HCT116 (cell line): Measurements from ENCODE around the gene KCTD17. TPM values are rescaled to one million over a fixed set of nuclear protein-coding genes. Genes with fewer than 3 reads are reported as not detected.

ENCODE experiments used
- ATAC-seq: fragments of 200-7000 bp; cut with Tn5 transposase; 2 replicates; pipeline ENCODE4 v1.9.1; 2020; ENCODE audit warnings: mild to moderate bottlenecking, moderate library complexity
- BruUV-seq: library from RNA; stranded (reverse); fragments of 400-500 nt; replicated peaks from 2 replicates; lab custom pipeline; 2021; lab: Mats Ljungman, UMichigan
- CTCF ChIA-PET: fragments of 300-600 bp; sonication (Branson Sonifier 250); formaldehyde crosslinking; loops from one replicate; lab custom pipeline; 2021; ENCODE audit warnings: antibody characterized with exemption; lab: Charles Lee
- POLR2A ChIA-PET: fragments of 300-600, 350-600 bp; sonication (Branson Sonifier 250); formaldehyde crosslinking; loops from one replicate; lab custom pipeline; 2021; ENCODE audit warnings: antibody characterized with exemption; lab: Charles Lee
- RAD21 ChIA-PET, 2 experiments: fragments of 300-600 bp; sonication (Branson Sonifier 250); formaldehyde crosslinking; loops; one replicate each; lab custom pipeline; 2023; ENCODE audit warnings: low total read pairs in 2 of 2; ENCODE audit not compliant: uncharacterized antibody in 2 of 2, unreplicated experiment in 2 of 2, low non-redundant PET in 1 of 2; lab: Charles Lee
- DNase-seq: peaks from one replicate; pipeline ENCODE4 v3.0.0-alpha.2; 2010; ENCODE audit warnings: low read depth, low spot score
- H2AFZ ChIP-seq: fragments of 200-600 bp; shearing (Covaris generic), sonication (generic); 2 replicates; pipeline ENCODE4 v1.6.1; 2017; ENCODE audit warnings: low read depth, mixed run types, mixed read lengths, antibody characterized with exemption, low read length; ENCODE audit not compliant: poor library complexity, severe bottlenecking
- H3K27ac ChIP-seq: 2 replicates; pipeline ENCODE4 v1.5.1; 2012; ENCODE audit warnings: low read depth, low read length
- H3K27me3 ChIP-seq: fragments of 200-600 bp; sonication (generic); 2 replicates; pipeline ENCODE4 v1.6.1; 2016; ENCODE audit warnings: mixed run types, low read length, mixed read lengths; ENCODE audit not compliant: insufficient read depth
- H3K36me3 ChIP-seq, 2 experiments: fragments of 200-500 bp in 1 of 2; fragments of 200-600 bp in 1 of 2; sonication (Bioruptor generic) in 1 of 2; sonication (generic) in 1 of 2; 2 replicates each; pipeline versions ENCODE4 v1.5.1 to v1.6.1; 2014 to 2016; ENCODE audit warnings: low read length in 2 of 2, inconsistent platforms in 1 of 2, mixed read lengths in 1 of 2, mixed run types in 1 of 2; ENCODE audit not compliant: insufficient read depth in 2 of 2, control insufficient read depth in 1 of 2
- H3K4me1 ChIP-seq, 2 experiments: fragments of 200-600 bp in 1 of 2; sonication (generic) in 1 of 2; 2 replicates each; pipeline versions ENCODE4 v1.5.1 to v1.6.1; 2012 to 2017; ENCODE audit warnings: low read length in 2 of 2, inconsistent platforms in 1 of 2, mild to moderate bottlenecking in 1 of 2, mixed read lengths in 1 of 2, mixed run types in 1 of 2, moderate library complexity in 1 of 2; ENCODE audit not compliant: insufficient read depth in 2 of 2, control insufficient read depth in 1 of 2
- H3K4me2 ChIP-seq: fragments of 200-600 bp; sonication (generic); 2 replicates; pipeline ENCODE4 v1.6.1; 2017; ENCODE audit warnings: mixed run types, low read length, mixed read lengths
- H3K4me3 ChIP-seq, 2 experiments: fragments of 200-600 bp in 1 of 2; sonication (generic) in 1 of 2; replicated peaks in 1 of 2; 2 replicates each; pipeline ENCODE4 v1.5.1; 2011 to 2016; ENCODE audit warnings: low read length in 2 of 2, control low read depth in 1 of 2, low read depth in 1 of 2, mild to moderate bottlenecking in 1 of 2, mixed read lengths in 1 of 2, mixed run types in 1 of 2
- H3K79me2 ChIP-seq: fragments of 200-600 bp; sonication (generic); 2 replicates; pipeline ENCODE4 v1.6.1; 2017; ENCODE audit warnings: mild to moderate bottlenecking, mixed run types, low read length, moderate library complexity, mixed read lengths; ENCODE audit not compliant: insufficient read depth
- H3K9ac ChIP-seq: fragments of 200-600 bp; sonication (generic); 2 replicates; pipeline ENCODE4 v1.6.1; 2016; ENCODE audit warnings: low read length, mixed read lengths
- H3K9me2 ChIP-seq: fragments of 200-600 bp; sonication (generic), shearing (Covaris generic); 2 replicates; pipeline ENCODE4 v1.6.1; 2017; ENCODE audit warnings: mixed run types, mild to moderate bottlenecking, moderate library complexity; ENCODE audit not compliant: insufficient read depth
- H3K9me3 ChIP-seq, 2 experiments: fragments of 200-500 bp in 1 of 2; fragments of 200-600 bp in 1 of 2; sonication (Bioruptor generic) in 1 of 2; sonication (generic) in 1 of 2; 2 replicates each; pipeline ENCODE4 v1.6.1; 2014 to 2017; ENCODE audit warnings: low read length in 2 of 2, mixed read lengths in 2 of 2, inconsistent platforms in 1 of 2, low read depth in 1 of 2, mild to moderate bottlenecking in 1 of 2, mixed run types in 1 of 2, moderate library complexity in 1 of 2; ENCODE audit not compliant: control insufficient read depth in 1 of 2, insufficient read depth in 1 of 2
- H4K20me1 ChIP-seq: fragments of 200-600 bp; sonication (generic), shearing (Covaris generic); 2 replicates; pipeline ENCODE4 v1.6.1; 2017; ENCODE audit warnings: mixed run types, mild to moderate bottlenecking, moderate library complexity; ENCODE audit not compliant: insufficient read depth
- CTCF ChIP-seq, 3 experiments: fragments of 200-600 bp in 1 of 3; sonication (generic) in 1 of 3; IDR thresholded peaks in 2 of 3; conservative IDR thresholded peaks in 1 of 3; 2 replicates each; pipeline ENCODE4 v1.5.1; 2012 to 2017; ENCODE audit warnings: low read depth in 2 of 3, low read length in 2 of 3, antibody characterized with exemption in 1 of 3, borderline replicate concordance in 1 of 3, control low read depth in 1 of 3, mild to moderate bottlenecking in 1 of 3, mixed read lengths in 1 of 3, mixed run types in 1 of 3, moderate library complexity in 1 of 3; ENCODE audit not compliant: insufficient read depth in 1 of 3
- FOSL1 ChIP-seq: IDR thresholded peaks from 2 replicates; pipeline ENCODE4 v1.6.1; 2012; ENCODE audit warnings: low read depth
- JUND ChIP-seq: IDR thresholded peaks from 2 replicates; pipeline ENCODE4 v1.6.1; 2012
- MAX ChIP-seq: IDR thresholded peaks from 2 replicates; pipeline ENCODE4 v1.6.1; 2012
- POLR2A ChIP-seq: IDR thresholded peaks from 2 replicates; pipeline ENCODE4 v1.7.0; 2011; ENCODE audit warnings: borderline replicate concordance; ENCODE audit not compliant: insufficient read depth, insufficient read length; ENCODE audit errors: extremely low read depth
- SP1 ChIP-seq: IDR thresholded peaks from 2 replicates; pipeline ENCODE4 v1.6.1; 2012; ENCODE audit warnings: low read depth
- TCF7L2 ChIP-seq: IDR thresholded peaks from 2 replicates; pipeline ENCODE4 v1.7.0; 2011; ENCODE audit warnings: borderline replicate concordance, inconsistent platforms; ENCODE audit not compliant: insufficient read depth, insufficient read length; ENCODE audit errors: extremely low read depth
- YY1 ChIP-seq: IDR thresholded peaks from 2 replicates; pipeline ENCODE4 v1.6.1; 2011; ENCODE audit warnings: low read length, low read depth, moderate library complexity, mild to moderate bottlenecking; ENCODE audit not compliant: insufficient replicate concordance; ENCODE audit errors: extremely low read depth
- ZFX ChIP-seq: fragments of 450-650 bp; IDR thresholded peaks from 2 replicates; pipeline ENCODE4 v1.6.1; 2017
- ZNF274 ChIP-seq: fragments of 200-500 bp; sonication (Bioruptor generic); IDR thresholded peaks from 2 replicates; pipeline ENCODE4 v1.6.1; 2014; ENCODE audit warnings: mild to moderate bottlenecking, low read depth, low read length, inconsistent platforms
- intact Hi-C: fragments of 100-400 bp; cut with micrococcal nuclease; formaldehyde crosslinking; loops from 2 replicates; pipeline ENCODE4 v1.10.0; 2022
- total RNA-seq: library from RNA; stranded (reverse); gene quantifications from one replicate; pipeline ENCODE4 v1.2.1, GENCODE V29; 2021; ENCODE audit not compliant: unreplicated experiment

The KCTD17 gene
- total RNA-seq, 1 experiment from 2014 or later = 23.4 TPM

- CTCF ChIA-PET = no interaction called here
- H3K9ac ChIP-seq = no peak overlapping the region
- RAD21 ChIA-PET = no interaction called here
- TF ChIP-seq ZFX = no peak
- no peak for TF ChIP-seq MAX
- no peak for TF ChIP-seq CTCF (IDR thresholded peaks at IDR 0.05 in 2 of 3, conservative IDR thresholded peaks at IDR 0.05 in 1 of 3; ENCODE audit: borderline replicate concordance in 1 of 3, insufficient read depth in 1 of 3, low read depth in 2 of 3, low read length in 2 of 3)
- H3K36me3 ChIP-seq = no peaks in the 10 kb centered on the region
- no peak for ATAC-seq
- no peaks in the 10 kb centered on the region for H3K9me3 ChIP-seq
- H3K4me2 ChIP-seq = no peak overlapping the region
- H4K20me1 ChIP-seq = no peaks in the 10 kb centered on the region
- no peaks in the 10 kb centered on the region for H3K9me2 ChIP-seq
- POLR2A ChIA-PET = no interaction called here
- no peak overlapping the region for H3K27ac ChIP-seq
- no peak for DNase-seq
- H2AFZ ChIP-seq = no peak overlapping the region
- BruUV-seq = no TSS peak
- H3K4me3 ChIP-seq = no peak overlapping the region
- H3K4me1 ChIP-seq = peaks cover 0 to 14% of the 10 kb centered on the region in 2 experiments; a peak in 1 of 4 replicates
- intact Hi-C loops = no loop called here
- H3K27me3 ChIP-seq = no peaks in the 10 kb centered on the region
- no peaks in the 10 kb centered on the region for H3K79me2 ChIP-seq
These were observed 49.9 kb downstream of the KCTD17 start for GRCh38 chr22:37101311-37102066.

DNA sequence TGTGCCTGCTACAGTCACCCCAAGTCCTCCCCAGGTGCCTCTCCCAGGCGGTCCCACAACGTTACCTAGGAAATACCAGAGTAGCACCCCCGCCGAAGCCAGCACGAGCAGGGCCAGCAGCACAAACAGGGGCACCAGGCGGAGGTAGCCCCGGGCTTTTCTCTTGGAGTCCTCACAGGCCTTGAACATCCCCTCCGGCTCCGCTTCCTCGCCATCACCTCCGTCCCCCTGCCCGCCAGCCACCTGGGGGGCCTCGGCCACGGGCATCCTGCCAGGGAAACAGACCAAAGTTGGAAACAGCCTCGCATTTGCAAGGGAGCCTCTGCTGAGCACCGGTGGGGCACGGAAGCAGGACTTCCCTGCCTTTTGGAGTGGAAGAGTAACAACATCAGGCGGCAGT, 51.6 kb downstream of the KCTD17 start:
- Histone ChIP-seq H3K27me3 (no peaks in the 10 kb centered on the region), H3K27ac (no peak overlapping the region), H3K9me3 (no peaks in the 10 kb centered on the region), H3K4me2 (no peak overlapping the region), H2AFZ (no peak overlapping the region), H3K9ac (no peak overlapping the region), H3K79me2 (no peaks in the 10 kb centered on the region), H3K4me3 (no peak overlapping the region), H3K36me3 (no peaks in the 10 kb centered on the region), H4K20me1 (no peaks in the 10 kb centered on the region), H3K9me2 (no peaks in the 10 kb centered on the region), H3K4me1 (peaks cover 0 to 14% of the 10 kb centered on the region in 2 experiments; a peak in 1 of 4 replicates)
- intact Hi-C loops = no loop called here
- RAD21 ChIA-PET = no interaction called here
- CTCF ChIA-PET = no interaction called here
- POLR2A ChIA-PET = no interaction called here
- BruUV-seq = no TSS peak
- ATAC-seq = no peak
- DNase-seq = no peak
- TF ChIP-seq FOSL1 (no peak), POLR2A (no peak), MAX (no peak), YY1 (no peak), JUND (no peak), SP1 (no peak), CTCF (IDR thresholded peaks at IDR 0.05 in 2 of 3, conservative IDR thresholded peaks at IDR 0.05 in 1 of 3; ENCODE audit: borderline replicate concordance in 1 of 3, insufficient read depth in 1 of 3, low read depth in 2 of 3, low read length in 2 of 3) (no peak), ZFX (no peak), ZNF274 (no peak), TCF7L2 (no peak)
